Measurements from ENCODE around the gene GALK1. TPM values are rescaled to one million over a fixed set of nuclear protein-coding genes. Genes with fewer than 3 reads are reported as not detected.

The GALK1 gene
- total and polyA plus RNA-seq, 2 of the 13 experiments (the other 11 are each of a cell fraction or from before 2014, with no cell fraction given): 59.9 to 93.6 TPM

GRCh38 chr17:75779250-75779986, 14.4 kb upstream of the GALK1 start (continued):
- TF ChIP-seq ELF3 (CRISPR knock-in tag; IDR thresholded peaks at IDR 0.05) (no peak), SNRNP70 (IDR thresholded peaks at IDR 0.05; ENCODE audit: low read depth, low read length) (peak; percentile 77; the same call in 1 of the 2 replicates), KDM2A (CRISPR knock-in tag; IDR thresholded peaks at IDR 0.05; ENCODE audit: borderline replicate concordance, low read depth) (peak; percentile 92), KMT2B (CRISPR knock-in tag; IDR thresholded peaks at IDR 0.05) (peak; percentile 73; the same call in 1 of the 2 replicates), DMTF1 (CRISPR knock-in tag; IDR thresholded peaks at IDR 0.05) (peak; percentile 66; the same call in 1 of the 2 replicates), NR1H2 (CRISPR knock-in tag; IDR thresholded peaks at IDR 0.05; ENCODE audit: borderline replicate concordance, low read depth) (peak; percentile 92), ZNF660 (CRISPR knock-in tag; IDR thresholded peaks at IDR 0.05; ENCODE audit: borderline replicate concordance, low read depth) (no peak), ZNF510 (CRISPR knock-in tag; IDR thresholded peaks at IDR 0.05; ENCODE audit: low read depth) (no peak; the same call in 1 of the 2 replicates), HDAC1 (CRISPR knock-in tag; IDR thresholded peaks at IDR 0.05) (peak; percentile 83; the same call in 1 of the 2 replicates), BRD4 (CRISPR knock-in tag; IDR thresholded peaks at IDR 0.05) (peak; percentile 87; the same call in 1 of the 2 replicates), FOXA1 (IDR thresholded peaks at IDR 0.05) (no peak), FOXA1 (CRISPR knock-in tag; IDR thresholded peaks at IDR 0.05) (peak; percentile 68), MAZ (IDR thresholded peaks at IDR 0.05; ENCODE audit: borderline replicate concordance, low read depth, low read length) (peak; percentile 98), MAZ (CRISPR knock-in tag; IDR thresholded peaks at IDR 0.05; ENCODE audit: low read depth) (peak; percentile 99), ZSCAN31 (CRISPR knock-in tag; IDR thresholded peaks at IDR 0.05; ENCODE audit: low read depth) (peak; percentile 97), ZKSCAN1 (IDR thresholded peaks at IDR 0.05; ENCODE audit: low read length) (peak; percentile 71; the same call in 1 of the 2 replicates), KLF6 (CRISPR knock-in tag; IDR thresholded peaks at IDR 0.05) (peak; percentile 96), HNF1A (IDR thresholded peaks at IDR 0.05; ENCODE audit: low read depth) (peak; percentile 54; the same call in 1 of the 2 replicates), HNF1A (CRISPR knock-in tag; IDR thresholded peaks at IDR 0.05; ENCODE audit: borderline replicate concordance) (peak; percentile 62), NAIF1 (CRISPR knock-in tag; IDR thresholded peaks at IDR 0.05; ENCODE audit: borderline replicate concordance) (no peak; the same call in 1 of the 2 replicates), JARID2 (CRISPR knock-in tag; IDR thresholded peaks at IDR 0.05; ENCODE audit: insufficient replicate concordance) (peak; percentile 40), TCF12 (IDR thresholded peaks at IDR 0.05) (no peak), TCF12 (CRISPR knock-in tag; IDR thresholded peaks at IDR 0.05) (peak; percentile 92), ZNF792 (CRISPR knock-in tag; IDR thresholded peaks at IDR 0.05) (peak; percentile 91)

All from HepG2 (cell line).